Body of pancreas (tissue), 4 donors: ENCODE results near the gene TLR9.

Experiments
- CTCF ChIP-seq, 7 experiments: fragments of 450-650 bp in 4 of 7; fragments of 200-600 bp in 3 of 7; sonication (generic) in 3 of 7; IDR thresholded peaks; one replicate each; pipeline ENCODE4 v1.5.1; 2016 to 2019; ENCODE audit warnings: antibody characterized with exemption in 7 of 7
- POLR2A ChIP-seq, 3 donors: fragments of 450-650 bp; IDR thresholded peaks; one replicate each; pipeline ENCODE4 v1.6.1; 2016; ENCODE audit warnings: antibody characterized with exemption in 3 of 3, mild to moderate bottlenecking in 2 of 3

GRCh38 chr3:52195291-52195597, 30.2 kb downstream of the TLR9 start:
- no peak for TF ChIP-seq CTCF (IDR thresholded peaks at IDR 0.05)
- TF ChIP-seq POLR2A (IDR thresholded peaks at IDR 0.05) = no peak
